Measurements from ENCODE around the gene METTL8. TPM values are rescaled to one million over a fixed set of nuclear protein-coding genes. Genes with fewer than 3 reads are reported as not detected.
A peak's percentile ranks its signal among the peaks of the same experiment; 100 is the strongest.

METTL8 gene
- 20.9 and 23.9 TPM in 2 replicates for total RNA-seq

- Histone ChIP-seq H3K79me2 (ENCODE audit: insufficient read depth, low read length) (peaks cover 53% of the 10 kb centered on the region), H3K27me3 (ENCODE audit: insufficient read depth, low read length) (no peaks in the 10 kb centered on the region)
Measured at GRCh38 chr2:171433763-171434012, at the start of gene METTL8. METTL8 (minus strand) TSS chr2:171433990; CDS start chr2:171392185, 41,805 bp downstream.

GRCh38 chr2:171482877-171483276 is 49.1 kb upstream of the METTL8 start:
- Histone ChIP-seq H3K36me3 (ENCODE audit: insufficient read depth, low read length) (peaks cover 13% of the 10 kb centered on the region), H3K4me1 (ENCODE audit: insufficient read depth, low read length) (peaks cover 8% of the 10 kb centered on the region), H2AFZ (ENCODE audit: low read length) (no peak overlapping the region), H3K4me2 (ENCODE audit: insufficient read depth, low read length) (no peak overlapping the region), H3K9me3 (ENCODE audit: low read depth, low read length) (no peaks in the 10 kb centered on the region), H3K27ac (ENCODE audit: low read depth, low read length) (no peak overlapping the region), H3K4me3 (ENCODE audit: insufficient read depth, low read length) (no peak overlapping the region), H3K79me2 (ENCODE audit: insufficient read depth, low read length) (no peaks in the 10 kb centered on the region), H3K27me3 (ENCODE audit: insufficient read depth, low read length) (no peaks in the 10 kb centered on the region), H4K20me1 (ENCODE audit: insufficient read depth, low read length) (no peaks in the 10 kb centered on the region)
- TF ChIP-seq CTCF (IDR thresholded peaks at IDR 0.05; ENCODE audit: extremely low read depth, low read depth, low read length) = no peak
- DNase-seq (ENCODE audit: insufficient read length, low spot score, missing footprints) = no peak

More at GRCh38 chr2:171433763-171434012, at the start of gene METTL8:
- peak within 1 kb of the TSS; percentile 99 for H2AFZ ChIP-seq (ENCODE audit: low read length)
- peaks cover 2% of the 10 kb centered on the region for H3K9me3 ChIP-seq (ENCODE audit: low read depth, low read length)
- DNase-seq (ENCODE audit: insufficient read length, low spot score, missing footprints) = no peak
- peaks cover 6% of the 10 kb centered on the region for H3K4me1 ChIP-seq (ENCODE audit: insufficient read depth, low read length)
- H3K27ac ChIP-seq (ENCODE audit: low read depth, low read length) = peak within 1 kb of the TSS; percentile 80
- H3K36me3 ChIP-seq (ENCODE audit: insufficient read depth, low read length) = peaks cover 21% of the 10 kb centered on the region
- peak within 1 kb of the TSS; percentile 99 for H3K4me2 ChIP-seq (ENCODE audit: insufficient read depth, low read length)
- peak within 1 kb of the TSS; percentile 97 for H3K4me3 ChIP-seq (ENCODE audit: insufficient read depth, low read length)
- peak; percentile 12 for TF ChIP-seq CTCF (IDR thresholded peaks at IDR 0.05; ENCODE audit: extremely low read depth, low read depth, low read length)
- H4K20me1 ChIP-seq (ENCODE audit: insufficient read depth, low read length) = no peaks in the 10 kb centered on the region

- H4K20me1 ChIP-seq (ENCODE audit: insufficient read depth, low read length) = no peaks in the 10 kb centered on the region
- no peak overlapping the region for H2AFZ ChIP-seq (ENCODE audit: low read length)
- H3K36me3 ChIP-seq (ENCODE audit: insufficient read depth, low read length) = peaks cover 13% of the 10 kb centered on the region
- no peak for DNase-seq (ENCODE audit: insufficient read length, low spot score, missing footprints)
- no peaks in the 10 kb centered on the region for H3K79me2 ChIP-seq (ENCODE audit: insufficient read depth, low read length)
- no peak overlapping the region for H3K4me3 ChIP-seq (ENCODE audit: insufficient read depth, low read length)
- H3K4me1 ChIP-seq (ENCODE audit: insufficient read depth, low read length) = peaks cover 9% of the 10 kb centered on the region
- no peak overlapping the region for H3K27ac ChIP-seq (ENCODE audit: low read depth, low read length)
- TF ChIP-seq CTCF (IDR thresholded peaks at IDR 0.05; ENCODE audit: extremely low read depth, low read depth, low read length) = no peak
- H3K4me2 ChIP-seq (ENCODE audit: insufficient read depth, low read length) = no peak overlapping the region
- no peaks in the 10 kb centered on the region for H3K9me3 ChIP-seq (ENCODE audit: low read depth, low read length)
- H3K27me3 ChIP-seq (ENCODE audit: insufficient read depth, low read length) = no peaks in the 10 kb centered on the region
Measured at GRCh38 chr2:171482308-171482707, 48.5 kb upstream of the METTL8 start.

GRCh38 chr2:171480908-171481307 is 47.1 kb upstream of the METTL8 start:
- Histone ChIP-seq H3K27ac (ENCODE audit: low read depth, low read length) (no peak overlapping the region), H3K36me3 (ENCODE audit: insufficient read depth, low read length) (peaks cover 17% of the 10 kb centered on the region), H3K79me2 (ENCODE audit: insufficient read depth, low read length) (no peaks in the 10 kb centered on the region), H4K20me1 (ENCODE audit: insufficient read depth, low read length) (no peaks in the 10 kb centered on the region), H3K9me3 (ENCODE audit: low read depth, low read length) (no peaks in the 10 kb centered on the region), H3K4me3 (ENCODE audit: insufficient read depth, low read length) (no peak overlapping the region), H2AFZ (ENCODE audit: low read length) (no peak overlapping the region), H3K4me1 (ENCODE audit: insufficient read depth, low read length) (peaks cover 9% of the 10 kb centered on the region), H3K27me3 (ENCODE audit: insufficient read depth, low read length) (no peaks in the 10 kb centered on the region), H3K4me2 (ENCODE audit: insufficient read depth, low read length) (no peak overlapping the region)
- no peak for TF ChIP-seq CTCF (IDR thresholded peaks at IDR 0.05; ENCODE audit: extremely low read depth, low read depth, low read length)
- no peak for DNase-seq (ENCODE audit: insufficient read length, low spot score, missing footprints)
